Lower leg skin (tissue), 3 donors: ENCODE results near the gene ERG28.

Experiments used
- CTCF ChIP-seq, 3 donors: fragments of 450-650 bp; IDR thresholded peaks; one replicate each; pipeline ENCODE4 v1.5.1; 2016; ENCODE audit warnings: antibody characterized with exemption in 3 of 3, mild to moderate bottlenecking in 3 of 3, moderate library complexity in 2 of 3
- POLR2A ChIP-seq, 2 donors: fragments of 450-650 bp; IDR thresholded peaks; one replicate each; pipeline ENCODE4 v1.6.1; 2016 to 2017; ENCODE audit warnings: antibody characterized with exemption in 2 of 2, mild to moderate bottlenecking in 1 of 2, moderate library complexity in 1 of 2

GRCh38 chr14:75699331-75699730 is 38.7 kb upstream of the ERG28 start:
- TF ChIP-seq CTCF (IDR thresholded peaks at IDR 0.05): no peak
- no peak for TF ChIP-seq POLR2A (IDR thresholded peaks at IDR 0.05)
